MM.1S (cell line): ENCODE measurements around the gene OBSCN.
"Not testable (repeated sequence)": the region's sequence is repeated elsewhere in the genome, so short reads cannot be mapped to it uniquely, and the experiment has no call there.

Source experiments
- CTCF ChIP-seq: fragments of 300-600 bp; sonication (generic); IDR thresholded peaks from 2 replicates; pipeline ENCODE4 v1.5.1; 2016; ENCODE audit warnings: antibody characterized with exemption, low read length, mixed read lengths
- EZH2 ChIP-seq: fragments of 300-600 bp; sonication (generic); optimal IDR thresholded peaks from 2 replicates; pipeline ENCODE3; 2017; ENCODE audit warnings: low read depth, mild to moderate bottlenecking, antibody characterized with exemption, low read length, mixed read lengths

- not testable (repeated sequence) for TF ChIP-seq CTCF, EZH2
These were observed 19.6 kb upstream of the OBSCN start for GRCh38 chr1:228188249-228188648.
